ENCODE data around the gene TMEM95. TPM values are rescaled to one million over a fixed set of nuclear protein-coding genes. Genes with fewer than 3 reads are reported as not detected.

The TMEM95 gene
- total RNA-seq, 2 experiments from 2014 or later: 0.16 TPM; not detected in 1

- POLR2A ChIA-PET: no interaction called here
- H3K27ac Mint-ChIP-seq: no peak overlapping the region
- CTCF ChIA-PET: interaction anchor here (0.6 to 1.6 kb wide), 14 partner anchors 9 to 392 kb away, joined by 3 to 7 read pairs (median 3); partner anchors contain the start of genes ACAP1 and GPS2
These were observed 30.5 kb upstream of the TMEM95 start for GRCh38 chr17:7324438-7324779.

GRCh38 chr17:7325031-7325528 is 29.9 kb upstream of the TMEM95 start:
- intact Hi-C loops (cut with DNase I, micrococcal nuclease): loop anchor here in 1 of 2 experiments (5.0 kb wide), 1 partner anchor 517 kb away; no protein-coding TSS in a partner anchor
- ATAC-seq (no peak), DNase-seq (no peak)
- ChIA-PET POLR2A (no interaction called here), CTCF (interaction anchor here (0.6 to 1.9 kb wide), 13 partner anchors 10 to 391 kb away, joined by 3 to 7 read pairs (median 3); partner anchors contain the start of genes ACAP1 and GPS2)
- peaks cover 21% of the 10 kb centered on the region for H3K4me1 Mint-ChIP-seq
- H3K4me3 Mint-ChIP-seq: no peak overlapping the region
- no peaks in the 10 kb centered on the region for H3K9me3 Mint-ChIP-seq (ENCODE audit: low read depth)
- H3K27me3 Mint-ChIP-seq: no peaks in the 10 kb centered on the region
- H3K27ac Mint-ChIP-seq: no peak overlapping the region
- peaks cover 32% of the 10 kb centered on the region for H3K36me3 Mint-ChIP-seq (ENCODE audit: low read depth)

More at GRCh38 chr17:7324438-7324779, 30.5 kb upstream of the TMEM95 start:
- Mint-ChIP-seq H3K4me1 (peaks cover 18% of the 10 kb centered on the region), H3K9me3 (ENCODE audit: low read depth) (no peaks in the 10 kb centered on the region), H3K4me3 (no peak overlapping the region), H3K36me3 (ENCODE audit: low read depth) (peaks cover 32% of the 10 kb centered on the region), H3K27me3 (no peaks in the 10 kb centered on the region)
- intact Hi-C loops (cut with DNase I, micrococcal nuclease): loop anchor here (1.0 kb wide), 1 partner anchor 21 kb away; no protein-coding TSS in a partner anchor
- ATAC-seq (no peak), DNase-seq (no peak)

DNA sequence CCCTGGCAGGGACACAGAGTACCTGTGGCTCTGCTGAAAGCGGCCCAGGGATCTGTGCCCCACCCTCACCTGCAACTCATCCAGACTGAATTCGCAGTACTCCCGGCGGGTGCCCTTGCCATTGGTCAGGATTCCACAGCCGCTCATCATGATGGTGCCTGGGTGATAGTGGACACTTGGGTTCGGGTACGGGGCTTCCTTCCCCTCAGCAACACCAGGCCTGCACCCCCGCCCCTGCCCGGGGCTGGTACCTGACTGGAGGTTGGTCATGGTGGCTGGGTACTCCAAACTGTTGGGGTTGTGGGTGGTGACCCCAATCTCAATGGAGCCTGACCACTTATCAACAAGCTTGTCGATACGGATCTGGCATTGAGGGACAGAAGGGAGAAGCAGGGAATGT is 28.8 kb upstream of the TMEM95 start:
- H3K36me3 Mint-ChIP-seq (ENCODE audit: low read depth): peaks cover 28% of the 10 kb centered on the region
- intact Hi-C loops (cut with DNase I, micrococcal nuclease): loop anchor here in 1 of 2 experiments (5.0 kb wide), 1 partner anchor 516 kb away; no protein-coding TSS in a partner anchor
- ChIA-PET CTCF (interaction anchor here (0.7 to 1.9 kb wide), 3 partner anchors 10 to 83 kb away, joined by 3 to 9 read pairs (median 7); partner anchors contain the start of gene ACAP1), POLR2A (no interaction called here)
- DNase-seq: no peak
- no peak for ATAC-seq
- no peak overlapping the region for H3K4me3 Mint-ChIP-seq
- peaks cover 30% of the 10 kb centered on the region for H3K4me1 Mint-ChIP-seq
- H3K27me3 Mint-ChIP-seq: no peaks in the 10 kb centered on the region
- no peak overlapping the region for H3K27ac Mint-ChIP-seq
- H3K9me3 Mint-ChIP-seq (ENCODE audit: low read depth): no peaks in the 10 kb centered on the region

DNA sequence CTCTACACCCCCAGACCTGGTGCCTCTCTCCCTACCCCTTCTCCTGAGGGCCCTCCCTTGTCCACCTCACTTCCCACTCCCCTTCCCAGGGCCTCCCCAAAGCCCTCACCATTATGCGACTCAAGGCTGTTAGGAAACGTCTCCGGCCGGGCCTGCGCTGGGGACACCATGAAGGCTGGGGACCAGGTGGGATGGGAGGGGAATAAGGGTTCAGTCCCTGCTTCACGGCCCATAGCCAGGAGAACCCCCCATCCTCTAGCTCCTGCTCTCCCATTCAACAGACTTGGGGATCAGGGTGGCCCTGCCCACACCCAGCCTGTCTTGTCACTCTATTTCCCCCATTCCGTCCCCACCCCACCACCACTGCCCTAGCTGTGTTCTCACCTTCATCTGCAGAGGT is 27.9 kb upstream of the TMEM95 start:
- no peaks in the 10 kb centered on the region for H3K27me3 Mint-ChIP-seq
- CTCF ChIA-PET: interaction anchor here (1.0 to 1.9 kb wide), 3 partner anchors 9 to 29 kb away, joined by 3 to 9 read pairs (median 7); partner anchors contain the start of gene ACAP1
- H3K9me3 Mint-ChIP-seq (ENCODE audit: low read depth): no peaks in the 10 kb centered on the region
- no peak overlapping the region for H3K4me3 Mint-ChIP-seq
- peaks cover 35% of the 10 kb centered on the region for H3K4me1 Mint-ChIP-seq
- ATAC-seq (no peak), DNase-seq (no peak)
- no peak overlapping the region for H3K27ac Mint-ChIP-seq
- intact Hi-C loops (cut with DNase I, micrococcal nuclease): loop anchor here in 1 of 2 experiments (5.0 kb wide), 1 partner anchor 515 kb away; no protein-coding TSS in a partner anchor
- H3K36me3 Mint-ChIP-seq (ENCODE audit: low read depth): peaks cover 20% of the 10 kb centered on the region
- POLR2A ChIA-PET: no interaction called here

GRCh38 chr17:7327501-7327900 is 27.5 kb upstream of the TMEM95 start:
- DNase-seq: no peak
- intact Hi-C loops (cut with DNase I, micrococcal nuclease): loop anchor here in 1 of 2 experiments (5.0 kb wide), 1 partner anchor 515 kb away; no protein-coding TSS in a partner anchor
- POLR2A ChIA-PET: no interaction called here

DNA sequence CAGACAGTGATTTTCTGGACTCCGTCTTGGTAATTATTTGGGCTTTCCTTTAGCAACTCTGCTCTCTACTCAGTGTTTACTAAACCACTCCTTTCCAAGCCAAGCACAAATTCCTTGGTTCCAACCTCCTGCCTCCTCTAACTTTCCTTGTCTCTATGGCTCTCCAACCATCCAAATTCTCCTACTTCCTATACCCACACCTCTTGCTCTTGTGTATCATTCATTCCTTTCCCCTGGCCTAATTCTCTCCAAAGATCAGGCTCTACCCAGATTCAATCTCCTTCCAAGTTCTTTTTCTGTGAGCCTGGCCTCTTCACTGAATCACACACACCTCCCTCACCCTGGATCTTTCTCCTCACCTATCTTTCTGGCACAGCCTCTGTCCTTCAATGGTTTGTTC is 26.9 kb upstream of the TMEM95 start:
- peaks cover 45% of the 10 kb centered on the region for H3K4me1 Mint-ChIP-seq
- CTCF ChIA-PET: interaction anchor here (3.4 kb wide), 1 partner anchor 27 kb away, joined by 23 read pairs; the partner anchor contains the start of gene TMEM95
- peak overlapping the region; percentile 89 for H3K4me3 Mint-ChIP-seq
- ATAC-seq: no peak
- peak overlapping the region; percentile 16 for H3K27ac Mint-ChIP-seq
- intact Hi-C loops (cut with DNase I, micrococcal nuclease): loop anchor here (2.0 to 5.0 kb wide), 2 partner anchors 13 to 514 kb away; partner anchors contain the start of gene GPS2 (in 1 of the 2)
- POLR2A ChIA-PET: no interaction called here
- no peaks in the 10 kb centered on the region for H3K9me3 Mint-ChIP-seq (ENCODE audit: low read depth)
- no peaks in the 10 kb centered on the region for H3K27me3 Mint-ChIP-seq
- no peak for DNase-seq
- peaks cover 10% of the 10 kb centered on the region for H3K36me3 Mint-ChIP-seq (ENCODE audit: low read depth)

More at GRCh38 chr17:7327501-7327900, 27.5 kb upstream of the TMEM95 start:
- no peak for ATAC-seq
- no peaks in the 10 kb centered on the region for H3K27me3 Mint-ChIP-seq
- no peak overlapping the region for H3K4me3 Mint-ChIP-seq
- H3K36me3 Mint-ChIP-seq (ENCODE audit: low read depth): peaks cover 15% of the 10 kb centered on the region
- H3K9me3 Mint-ChIP-seq (ENCODE audit: low read depth): no peaks in the 10 kb centered on the region
- CTCF ChIA-PET: interaction anchor here (1.0 to 1.3 kb wide), 2 partner anchors 9 to 28 kb away, joined by 3 to 9 read pairs; partner anchors contain the start of gene ACAP1
- peaks cover 40% of the 10 kb centered on the region for H3K4me1 Mint-ChIP-seq
- H3K27ac Mint-ChIP-seq: no peak overlapping the region

- POLR2A ChIA-PET: interaction anchor here (1.0 to 1.9 kb wide), 8 partner anchors 16 to 359 kb away, joined by 3 to 11 read pairs (median 6); partner anchors contain the start of genes GABARAP, TP53 and WRAP53
- intact Hi-C loops (cut with DNase I, micrococcal nuclease): loop anchor here (1.0 to 5.0 kb wide), 17 partner anchors 14 to 827 kb away; partner anchors contain the start of genes EIF5A (in 2 of the 2), GPS2 (in 2 of the 2), ELP5 (in 1 of the 2) and FXR2 (in 1 of the 2)
These were observed 26.0 kb upstream of the TMEM95 start, which contains the start of gene NEURL4 for GRCh38 chr17:7328840-7329373. Gene NEURL4 (minus strand): TSS chr17:7329335. CDS start chr17:7329312, 23 bp downstream.

DNA sequence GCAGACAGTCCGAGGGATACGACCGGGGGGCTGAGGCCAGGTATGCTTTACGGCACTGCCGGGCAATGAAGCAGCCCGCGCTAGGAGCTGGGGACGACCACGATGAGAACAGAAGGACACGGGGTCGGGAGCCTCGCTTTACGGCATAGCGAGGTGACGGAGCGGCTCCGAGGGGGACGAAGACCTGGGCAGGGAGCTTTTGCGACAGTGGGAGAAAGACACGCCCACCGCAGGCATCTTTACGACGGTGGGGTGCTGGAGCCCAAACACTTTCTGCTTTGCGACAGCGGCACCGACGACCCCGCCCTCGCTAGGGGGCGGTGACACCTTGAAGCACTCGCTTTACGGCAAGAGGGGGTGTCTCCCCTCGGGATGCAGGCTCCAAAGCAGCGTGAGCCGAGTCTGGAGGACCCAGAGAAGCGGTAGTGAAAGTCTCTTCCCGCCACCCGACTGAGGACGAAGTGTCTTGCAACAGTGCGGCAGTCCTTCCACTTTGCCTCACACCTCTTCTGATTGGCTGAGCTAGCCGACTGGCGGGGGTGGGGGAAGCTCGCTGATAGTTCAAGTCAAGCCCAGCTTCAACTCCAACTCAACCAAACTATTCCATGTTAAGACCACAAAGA is 25.5 kb upstream of the TMEM95 start:
- H3K27ac Mint-ChIP-seq: peak overlapping the region; percentile 96
- ATAC-seq (peak; percentile 69), DNase-seq (peak; percentile 98)
- intact Hi-C loops (cut with DNase I, micrococcal nuclease): loop anchor here (1.0 to 5.0 kb wide), 17 partner anchors 14 to 827 kb away; partner anchors contain the start of genes EIF5A (in 2 of the 2), GPS2 (in 2 of the 2), ELP5 (in 1 of the 2) and FXR2 (in 1 of the 2)
- H3K4me3 Mint-ChIP-seq: peak overlapping the region; percentile 89
- H3K9me3 Mint-ChIP-seq (ENCODE audit: low read depth): no peaks in the 10 kb centered on the region
- H3K36me3 Mint-ChIP-seq (ENCODE audit: low read depth): peaks cover 3% of the 10 kb centered on the region
- ChIA-PET POLR2A (interaction anchor here (0.6 to 1.9 kb wide), 18 partner anchors 8 to 358 kb away, joined by 3 to 11 read pairs (median 4); partner anchors contain the start of genes ACADVL, CD68, CTDNEP1 and DLG4), CTCF (interaction anchor here (0.6 to 3.4 kb wide), 16 partner anchors 14 to 517 kb away, joined by 3 to 23 read pairs (median 4); partner anchors contain the start of genes GPS2, TMEM95 and TP53)
- H3K27me3 Mint-ChIP-seq: no peaks in the 10 kb centered on the region
- H3K4me1 Mint-ChIP-seq: peaks cover 44% of the 10 kb centered on the region

More at GRCh38 chr17:7328840-7329373, 26.0 kb upstream of the TMEM95 start, which contains the start of gene NEURL4:
- Mint-ChIP-seq H3K36me3 (ENCODE audit: low read depth) (peaks cover 7% of the 10 kb centered on the region), H3K4me3 (peak within 1 kb of the TSS; percentile 89), H3K27me3 (no peaks in the 10 kb centered on the region), H3K9me3 (ENCODE audit: low read depth) (no peaks in the 10 kb centered on the region), H3K27ac (peak within 1 kb of the TSS; percentile 96), H3K4me1 (peaks cover 48% of the 10 kb centered on the region)
- no peak for DNase-seq
- CTCF ChIA-PET: interaction anchor here (0.7 to 3.4 kb wide), 9 partner anchors 14 to 113 kb away, joined by 3 to 23 read pairs (median 5); partner anchors contain the start of genes GPS2 and TMEM95
- peak; percentile 4 for ATAC-seq

DNA sequence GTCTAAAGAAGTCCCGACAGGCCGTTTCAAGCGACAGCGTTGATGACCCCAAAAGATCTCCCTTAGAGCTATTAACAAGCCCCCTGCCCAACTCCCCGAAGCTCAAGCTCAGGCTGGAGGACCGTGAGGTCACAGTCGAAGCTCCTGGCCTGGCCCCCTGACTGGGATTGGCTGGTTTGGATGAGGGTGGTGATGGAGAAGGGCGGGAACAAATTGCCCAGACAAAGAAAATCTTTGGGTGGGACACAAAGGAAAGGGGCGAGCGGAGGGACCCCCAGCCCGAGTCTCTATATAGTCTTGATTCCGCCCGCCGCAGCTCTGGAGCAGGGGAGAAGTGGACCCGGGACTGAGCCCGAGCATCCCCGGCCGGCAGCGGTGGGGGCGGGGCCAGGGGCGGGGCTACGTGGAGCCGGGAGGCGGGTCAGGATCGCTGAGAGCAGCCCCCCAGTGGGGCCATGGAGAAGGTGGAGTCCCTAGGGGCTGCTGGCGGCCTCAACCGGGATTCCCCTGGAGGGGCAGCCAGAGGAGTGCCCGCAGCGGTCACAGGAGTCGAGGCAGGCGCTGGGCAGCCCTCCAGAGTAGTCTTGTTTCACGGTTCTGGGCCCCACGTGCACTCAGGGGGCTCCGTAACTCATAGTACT is 24.8 kb upstream of the TMEM95 start:
- DNase-seq (peak; percentile 88), ATAC-seq (peak; percentile 81)
- intact Hi-C loops (cut with DNase I, micrococcal nuclease): loop anchor here (1.0 to 5.0 kb wide), 17 partner anchors 15 to 826 kb away; partner anchors contain the start of genes EIF5A (in 2 of the 2), GPS2 (in 2 of the 2), ELP5 (in 1 of the 2) and FXR2 (in 1 of the 2)
- ChIA-PET CTCF (interaction anchor here (0.6 to 3.4 kb wide), 17 partner anchors 15 to 517 kb away, joined by 3 to 23 read pairs (median 4); partner anchors contain the start of genes GPS2, TMEM95 and TP53), POLR2A (interaction anchor here (0.6 to 1.9 kb wide), 19 partner anchors 9 to 358 kb away, joined by 3 to 11 read pairs (median 3); partner anchors contain the start of genes ACADVL, CD68, CTDNEP1 and DLG4)
- Mint-ChIP-seq H3K4me1 (peaks cover 49% of the 10 kb centered on the region), H3K9me3 (ENCODE audit: low read depth) (no peaks in the 10 kb centered on the region), H3K4me3 (peak overlapping the region; percentile 89), H3K36me3 (ENCODE audit: low read depth) (no peaks in the 10 kb centered on the region), H3K27me3 (no peaks in the 10 kb centered on the region), H3K27ac (peak overlapping the region; percentile 96)

DNA sequence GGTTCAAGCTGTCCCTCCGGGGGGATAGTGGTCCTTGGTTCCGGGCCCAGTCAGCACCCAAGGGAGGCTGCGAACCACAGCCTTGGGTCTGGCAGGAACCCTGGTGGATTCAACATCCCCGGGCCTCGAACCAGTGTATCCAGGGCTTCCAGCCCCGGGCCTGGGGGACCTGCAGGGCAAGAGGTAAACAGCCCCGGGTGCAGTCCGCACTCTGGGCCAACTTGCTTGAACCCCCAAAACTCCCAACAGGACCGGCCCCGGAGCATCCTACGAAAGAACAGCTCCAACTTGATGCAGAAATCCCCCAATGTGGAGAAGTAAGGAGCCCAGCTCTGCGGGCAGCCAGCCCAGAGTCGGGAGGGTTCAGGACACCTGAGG is 24.3 kb upstream of the TMEM95 start:
- Mint-ChIP-seq H3K4me1 (peaks cover 54% of the 10 kb centered on the region), H3K27me3 (no peaks in the 10 kb centered on the region), H3K4me3 (peak overlapping the region; percentile 89), H3K36me3 (ENCODE audit: low read depth) (no peaks in the 10 kb centered on the region), H3K9me3 (ENCODE audit: low read depth) (no peaks in the 10 kb centered on the region), H3K27ac (peak overlapping the region; percentile 68)
- ATAC-seq: no peak
- intact Hi-C loops (cut with DNase I, micrococcal nuclease): no loop called here
- ChIA-PET CTCF (interaction anchor here (0.6 to 3.4 kb wide), 6 partner anchors 15 to 153 kb away, joined by 3 to 23 read pairs (median 3); partner anchors contain the start of genes TMEM102 and TMEM95), POLR2A (interaction anchor here (1.3 kb wide), 1 partner anchor 23 kb away, joined by 3 read pairs; no protein-coding TSS in a partner anchor)
- no peak for DNase-seq

Measured in activated CD4-positive, alpha-beta T cell treated with anti-CD3 and anti-CD28 coated beads for 36 hours (primary cell).